Measurements from ENCODE around the gene RAB11A. TPM values are rescaled to one million over a fixed set of nuclear protein-coding genes. Genes with fewer than 3 reads are reported as not detected.

RAB11A gene
- total RNA-seq, 1 experiment from 2014 or later: 245 TPM

GRCh38 chr15:65925338-65925737 lies 56.0 kb downstream of the RAB11A start (continued):
- TF ChIP-seq PRDM15 (CRISPR knock-in tag; IDR thresholded peaks at IDR 0.05) (no peak), CDX4 (CRISPR knock-in tag; IDR thresholded peaks at IDR 0.05; ENCODE audit: borderline replicate concordance) (no peak), SMAD3 (CRISPR knock-in tag; IDR thresholded peaks at IDR 0.05; ENCODE audit: borderline replicate concordance) (no peak)

- no peaks in the 10 kb centered on the region for H3K36me3 Mint-ChIP-seq
- no peaks in the 10 kb centered on the region for H3K27me3 Mint-ChIP-seq (ENCODE audit: low read depth)
- DNase-seq (ENCODE audit: low spot score) (no peak), ATAC-seq (no peak)
- no peak for TF ChIP-seq E2F1 (CRISPR knock-in tag; IDR thresholded peaks at IDR 0.05)
- no peak for TF ChIP-seq SMAD4 (CRISPR knock-in tag; IDR thresholded peaks at IDR 0.05)
- no peak for TF ChIP-seq EMX1 (CRISPR knock-in tag; IDR thresholded peaks at IDR 0.05)
- no peak for TF ChIP-seq HMGXB4 (CRISPR knock-in tag; IDR thresholded peaks at IDR 0.05)
- TF ChIP-seq ZNF425 (CRISPR knock-in tag; conservative IDR thresholded peaks at IDR 0.05): no peak
- TF ChIP-seq FOXJ3 (CRISPR knock-in tag; IDR thresholded peaks at IDR 0.05; ENCODE audit: borderline replicate concordance): no peak
- no peak for TF ChIP-seq PREB (CRISPR knock-in tag; IDR thresholded peaks at IDR 0.05; ENCODE audit: borderline replicate concordance)
- no peak for TF ChIP-seq IRF2 (CRISPR knock-in tag; IDR thresholded peaks at IDR 0.05; ENCODE audit: borderline replicate concordance, low read depth)
- no peak for TF ChIP-seq PRRX2 (CRISPR knock-in tag; IDR thresholded peaks at IDR 0.05)
- no peak for TF ChIP-seq NFYB (CRISPR knock-in tag; conservative IDR thresholded peaks at IDR 0.05; ENCODE audit: low read depth)
- TF ChIP-seq ATF6 (CRISPR knock-in tag; IDR thresholded peaks at IDR 0.05): no peak
- TF ChIP-seq KAT7 (CRISPR knock-in tag; IDR thresholded peaks at IDR 0.05; ENCODE audit: borderline replicate concordance): no peak
- TF ChIP-seq HMGA2 (CRISPR knock-in tag; IDR thresholded peaks at IDR 0.05): no peak
- TF ChIP-seq CDX4 (CRISPR knock-in tag; IDR thresholded peaks at IDR 0.05; ENCODE audit: borderline replicate concordance): no peak
- TF ChIP-seq AR (CRISPR knock-in tag; IDR thresholded peaks at IDR 0.05): no peak
- no peak overlapping the region for H3K4me3 Mint-ChIP-seq
- H3K27ac Mint-ChIP-seq: no peak overlapping the region
- peaks cover 8% of the 10 kb centered on the region for H3K4me1 Mint-ChIP-seq
- H3K9me3 Mint-ChIP-seq: no peaks in the 10 kb centered on the region
- ChIA-PET POLR2A (no interaction called here), CTCF (interaction anchor here (0.9 kb wide), 1 partner anchor 225 kb away, joined by 3 read pairs; no protein-coding TSS in a partner anchor)
Observed at GRCh38 chr15:65926459-65926858, 57.2 kb downstream of the RAB11A start.

Data from WTC11 (cell line).